Activated CD4-positive, alpha-beta T cell treated with anti-CD3 and anti-CD28 coated beads, Interleukin-2, amount 50 U/mL, for 4 hours (primary cell): ENCODE results near the gene UQCR11.
A peak's percentile ranks its signal among the peaks of the same experiment; 100 is the strongest.

Source experiments
- DNase-seq, 2 experiments: peaks; one replicate each; pipeline ENCODE4 v3.0.0-alpha.2; 2020

UQCR11 gene

GRCh38 chr19:1634242-1634937, 29.1 kb upstream of the UQCR11 start:
- no peak for DNase-seq

- no peak for DNase-seq
Measured at GRCh38 chr19:1633269-1633826, 28.1 kb upstream of the UQCR11 start.

GRCh38 chr19:1632462-1633268, 27.4 kb upstream of the UQCR11 start:
- DNase-seq: no peak

- no peak for DNase-seq
Measured at GRCh38 chr19:1631557-1632100, 26.4 kb upstream of the UQCR11 start.

GRCh38 chr19:1630811-1631210, 25.5 kb upstream of the UQCR11 start:
- DNase-seq: no peak

- DNase-seq: no peak
Measured at GRCh38 chr19:1630012-1630411, 24.8 kb upstream of the UQCR11 start.

- DNase-seq: no peak
Measured at GRCh38 chr19:1629256-1629808, 24.1 kb upstream of the UQCR11 start.

GRCh38 chr19:1627194-1627593, 21.9 kb upstream of the UQCR11 start:
- DNase-seq: no peak

GRCh38 chr19:1626417-1627010, 21.3 kb upstream of the UQCR11 start:
- no peak for DNase-seq

- peak; percentile 34 to 40 for DNase-seq
Measured at GRCh38 chr19:1624458-1624857, 19.2 kb upstream of the UQCR11 start.

- no peak for DNase-seq
Measured at GRCh38 chr19:1622541-1622940, 17.3 kb upstream of the UQCR11 start.

GRCh38 chr19:1622007-1622406, 16.7 kb upstream of the UQCR11 start:
- no peak for DNase-seq

- no peak for DNase-seq
Measured at GRCh38 chr19:1621574-1621973, 16.3 kb upstream of the UQCR11 start.

- DNase-seq: no peak
Measured at GRCh38 chr19:1621021-1621420, 15.8 kb upstream of the UQCR11 start.

GRCh38 chr19:1620502-1620901, 15.2 kb upstream of the UQCR11 start:
- DNase-seq: no peak

- no peak for DNase-seq
Measured at GRCh38 chr19:1619703-1620102, 14.4 kb upstream of the UQCR11 start.

GRCh38 chr19:1619094-1619439, 13.8 kb upstream of the UQCR11 start:
- DNase-seq: no peak

- DNase-seq: no peak
Measured at GRCh38 chr19:1618157-1619093, 13.2 kb upstream of the UQCR11 start.

GRCh38 chr19:1616875-1617274, 11.6 kb upstream of the UQCR11 start:
- DNase-seq: no peak

GRCh38 chr19:1616396-1616795, 11.1 kb upstream of the UQCR11 start:
- no peak for DNase-seq

- no peak for DNase-seq
Measured at GRCh38 chr19:1615156-1615765, 10.0 kb upstream of the UQCR11 start.
